LNCaP clone FGC (cell line): ENCODE measurements around the gene NINJ1.
A peak's percentile ranks its signal among the peaks of the same experiment; 100 is the strongest.

Experiments used
- DNase-seq: peaks from one replicate; pipeline ENCODE4 v3.0.0-alpha.2; 2011; ENCODE audit warnings: low read depth
- H3K4me3 ChIP-seq: 2 replicates; pipeline ENCODE4 v1.5.1; 2011; ENCODE audit warnings: mild to moderate bottlenecking, low read depth, low read length, control low read depth
- CTCF ChIP-seq: IDR thresholded peaks from 2 replicates; pipeline ENCODE4 v1.5.1; 2012; ENCODE audit warnings: mild to moderate bottlenecking; ENCODE audit not compliant: control insufficient read depth, insufficient read depth; ENCODE audit errors: extremely low read depth

NINJ1 gene

GRCh38 chr9:93134015-93134739 lies at the start of gene NINJ1:
Gene NINJ1 (minus strand): TSS chr9:93134251. CDS start chr9:93134217, 34 bp downstream.
- peak within 1 kb of the TSS; percentile 74 for H3K4me3 ChIP-seq
- DNase-seq: no peak
- TF ChIP-seq CTCF: no peak

- H3K4me3 ChIP-seq: peak overlapping the region; percentile 66
- TF ChIP-seq CTCF: no peak
- DNase-seq: no peak
These were observed 49.1 kb upstream of the NINJ1 start for GRCh38 chr9:93183131-93183662.

GRCh38 chr9:93182572-93182971 lies 48.5 kb upstream of the NINJ1 start:
- DNase-seq: no peak
- TF ChIP-seq CTCF: no peak
- H3K4me3 ChIP-seq: no peak overlapping the region

GRCh38 chr9:93181672-93182435 lies 47.8 kb upstream of the NINJ1 start:
- no peak for TF ChIP-seq CTCF
- no peak for DNase-seq
- no peak overlapping the region for H3K4me3 ChIP-seq

GRCh38 chr9:93180938-93181337 lies 46.9 kb upstream of the NINJ1 start:
- DNase-seq: no peak
- TF ChIP-seq CTCF: no peak
- H3K4me3 ChIP-seq: no peak overlapping the region

- no peak for DNase-seq
- TF ChIP-seq CTCF: no peak
- no peak overlapping the region for H3K4me3 ChIP-seq
These were observed 45.1 kb upstream of the NINJ1 start for GRCh38 chr9:93178851-93179786.
